ENCODE results near the gene SPACA7.

SPACA7 gene

GRCh38 chr13:112330479-112331381, 45.4 kb upstream of the SPACA7 start:
- H3K4me3 Mint-ChIP-seq = no peak overlapping the region
- TF ChIP-seq CTCF (IDR thresholded peaks at IDR 0.05) = no peak
- DNase-seq = no peak
- H3K27me3 Mint-ChIP-seq (ENCODE audit: low read depth, poor library complexity) = peaks cover 76% of the 10 kb centered on the region
- no peak overlapping the region for H3K27ac Mint-ChIP-seq
- peaks cover 2% of the 10 kb centered on the region for H3K9me3 Mint-ChIP-seq
- no peaks in the 10 kb centered on the region for H3K36me3 Mint-ChIP-seq (ENCODE audit: low read depth)
- no peaks in the 10 kb centered on the region for H3K4me1 Mint-ChIP-seq

- Mint-ChIP-seq H3K4me1 (no peaks in the 10 kb centered on the region), H3K27ac (no peak overlapping the region), H3K36me3 (ENCODE audit: low read depth) (peaks cover 5% of the 10 kb centered on the region), H3K9me3 (peaks cover 12% of the 10 kb centered on the region), H3K27me3 (ENCODE audit: low read depth, poor library complexity) (peaks cover 77% of the 10 kb centered on the region), H3K4me3 (no peak overlapping the region)
- no peak for TF ChIP-seq CTCF (IDR thresholded peaks at IDR 0.05)
- DNase-seq = no peak
These were observed 44.5 kb upstream of the SPACA7 start for GRCh38 chr13:112331675-112332074.

- H3K4me3 Mint-ChIP-seq = no peak overlapping the region
- peaks cover 5% of the 10 kb centered on the region for H3K36me3 Mint-ChIP-seq (ENCODE audit: low read depth)
- TF ChIP-seq CTCF (IDR thresholded peaks at IDR 0.05) = no peak
- no peak for DNase-seq
- peaks cover 22% of the 10 kb centered on the region for H3K9me3 Mint-ChIP-seq
- H3K27me3 Mint-ChIP-seq (ENCODE audit: low read depth, poor library complexity) = peaks cover 77% of the 10 kb centered on the region
- no peaks in the 10 kb centered on the region for H3K4me1 Mint-ChIP-seq
- H3K27ac Mint-ChIP-seq = no peak overlapping the region
These were observed 43.4 kb upstream of the SPACA7 start for GRCh38 chr13:112332727-112333126.

DNA sequence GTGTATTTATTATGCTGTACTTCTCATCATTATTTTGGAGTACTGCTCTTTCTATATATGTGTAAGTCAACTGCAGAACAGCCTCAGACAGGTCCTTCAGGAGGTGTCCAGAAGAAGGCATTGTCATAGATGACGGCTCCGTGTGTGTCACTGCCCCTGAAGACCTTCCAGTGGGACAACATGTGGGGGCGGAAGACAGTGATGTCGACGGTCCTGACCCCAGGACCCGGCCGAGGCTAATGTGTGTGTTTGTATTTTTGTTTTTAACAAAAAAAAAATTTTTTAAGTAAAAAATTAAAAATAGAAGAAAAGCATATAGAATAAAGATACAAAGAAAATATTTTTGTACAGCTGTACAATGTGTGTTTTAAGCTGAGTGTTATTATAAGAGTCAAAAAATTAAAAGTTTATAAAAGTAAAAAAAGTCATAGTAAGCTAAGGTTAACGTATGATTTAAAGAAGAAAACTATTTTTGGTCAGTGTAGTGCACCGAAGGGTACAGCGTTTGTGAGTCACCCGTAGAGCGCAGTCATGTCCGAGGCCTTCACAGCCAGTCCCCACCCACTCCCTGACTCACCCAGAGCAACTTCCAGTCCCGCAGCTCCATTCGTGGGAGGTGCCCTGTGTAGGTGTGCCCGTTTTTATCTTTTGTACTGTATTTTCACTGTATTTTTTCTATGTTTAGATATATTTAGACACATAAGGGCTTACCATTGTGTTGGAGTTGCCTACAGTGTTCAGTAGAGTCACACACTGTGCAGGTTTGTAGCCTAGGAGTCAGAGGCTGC, 42.2 kb upstream of the SPACA7 start:
- Mint-ChIP-seq H3K36me3 (ENCODE audit: low read depth) (peaks cover 5% of the 10 kb centered on the region), H3K27ac (no peak overlapping the region), H3K4me3 (no peak overlapping the region), H3K27me3 (ENCODE audit: low read depth, poor library complexity) (peaks cover 72% of the 10 kb centered on the region), H3K4me1 (no peaks in the 10 kb centered on the region), H3K9me3 (peaks cover 33% of the 10 kb centered on the region)
- DNase-seq = no peak
- no peak for TF ChIP-seq CTCF (IDR thresholded peaks at IDR 0.05)

GRCh38 chr13:112335135-112335534, 41.0 kb upstream of the SPACA7 start:
- Mint-ChIP-seq H3K4me3 (no peak overlapping the region), H3K9me3 (peaks cover 44% of the 10 kb centered on the region), H3K27ac (no peak overlapping the region), H3K36me3 (ENCODE audit: low read depth) (peaks cover 5% of the 10 kb centered on the region), H3K4me1 (no peaks in the 10 kb centered on the region), H3K27me3 (ENCODE audit: low read depth, poor library complexity) (peaks cover 72% of the 10 kb centered on the region)
- TF ChIP-seq CTCF (IDR thresholded peaks at IDR 0.05) = no peak
- no peak for DNase-seq
